Esophagus muscularis mucosa (tissue), 4 donors: ENCODE measurements around the gene LRRC7. TPM values are rescaled to one million over a fixed set of nuclear protein-coding genes. Genes with fewer than 3 reads are reported as not detected.

Experiments
- DNase-seq: peaks from one replicate; pipeline ENCODE4 v3.0.0-alpha.2; 2017; ENCODE audit errors: extremely low spot score
- H3K27ac ChIP-seq, 4 donors: fragments of 200-600 bp; sonication (generic); replicated peaks in 1 of 4; 1 replicate in 3 of 4; 2 replicates in 1 of 4; pipeline ENCODE4 v1.5.1; 2016 to 2019; ENCODE audit warnings: mild to moderate bottlenecking in 1 of 4
- H3K27me3 ChIP-seq, 4 donors: fragments of 200-600 bp; sonication (generic); one replicate each; pipeline versions ENCODE4 v1.5.1 to v1.6.0; 2016 to 2019
- H3K36me3 ChIP-seq, 4 donors: fragments of 200-600 bp; sonication (generic); one replicate each; pipeline ENCODE4 v1.5.1; 2016 to 2019
- H3K4me1 ChIP-seq, 4 donors: fragments of 200-600 bp; sonication (generic); one replicate each; pipeline ENCODE4 v1.5.1; 2016 to 2019
- H3K4me3 ChIP-seq, 4 donors: fragments of 200-600 bp; sonication (generic); 1 replicate in 2 of 4; 2 replicates in 2 of 4; pipeline ENCODE4 v1.5.1; 2016 to 2019; ENCODE audit warnings: mild to moderate bottlenecking in 4 of 4, moderate library complexity in 1 of 4
- H3K9me3 ChIP-seq, 4 donors: fragments of 200-600 bp; sonication (generic); 1 replicate in 3 of 4; 2 replicates in 1 of 4; pipeline ENCODE4 v1.5.1; 2016 to 2019
- CTCF ChIP-seq, 3 experiments: fragments of 200-600 bp in 2 of 3; fragments of 450-650 bp in 1 of 3; sonication (generic) in 2 of 3; IDR thresholded peaks; one replicate each; pipeline ENCODE4 v1.5.1; 2017 to 2019; ENCODE audit warnings: antibody characterized with exemption in 3 of 3, mild to moderate bottlenecking in 2 of 3, moderate library complexity in 1 of 3
- EP300 ChIP-seq: sonication (generic); formaldehyde crosslinking; IDR thresholded peaks from one replicate; pipeline ENCODE4 v1.6.1; 2017; ENCODE audit warnings: antibody characterized with exemption
- POLR2A ChIP-seq: fragments of 450-650 bp; IDR thresholded peaks from one replicate; pipeline ENCODE4 v1.6.1; 2017; ENCODE audit warnings: antibody characterized with exemption, moderate library complexity, mild to moderate bottlenecking, low read depth
- POLR2AphosphoS5 ChIP-seq, 2 donors: sonication (generic); formaldehyde crosslinking; IDR thresholded peaks; one replicate each; pipeline ENCODE4 v1.6.1; 2017; ENCODE audit warnings: antibody characterized with exemption in 2 of 2
- WGBS: methylation state at CpG from one replicate; pipeline ENCODE4 v1.1.5; 2018; 5-methylcytosine and 5-hydroxymethylcytosine counted together
- intact Hi-C: fragments of 100-400 bp; cut with DNase I; formaldehyde crosslinking; loops from one replicate; pipeline ENCODE4 v1.15.1; 2023
- total RNA-seq, 4 donors: library from RNA; depleted of rRNA; stranded (reverse); fragments of >200 nt; gene quantifications; one replicate each; pipeline versions ENCODE4 v1.1.0 to v1.2.1, GENCODE V29; 2016

The LRRC7 gene
- total RNA-seq, 4 donors from 2014 or later: 0.26 to 2.5 (median 0.42) TPM

DNA sequence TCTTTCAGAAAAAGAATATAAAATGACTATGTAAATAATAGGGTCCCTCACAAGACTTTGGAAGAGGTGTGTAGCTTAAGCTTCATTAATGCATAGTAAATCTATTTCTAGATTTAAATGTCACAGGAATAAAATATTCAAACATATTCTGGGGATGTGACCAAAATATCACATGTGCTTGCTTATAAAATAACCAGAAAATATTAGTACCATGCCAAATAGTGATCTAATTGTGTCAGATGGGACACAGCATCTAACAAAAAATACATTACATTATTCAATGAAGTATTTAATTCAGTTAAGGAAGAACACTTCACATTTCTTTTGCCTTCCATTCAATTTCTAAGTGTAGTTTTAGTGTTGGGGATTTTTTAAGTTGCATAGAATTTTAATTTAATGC, 458.1 kb downstream of the LRRC7 start:
- H3K4me3 ChIP-seq: no peak overlapping the region
- intact Hi-C loops: no loop called here
- H3K27me3 ChIP-seq: no peaks in the 10 kb centered on the region
- TF ChIP-seq POLR2A: no peak
- H3K9me3 ChIP-seq: no peaks in the 10 kb centered on the region
- no peak overlapping the region for H3K27ac ChIP-seq
- DNase-seq: no peak
- H3K4me1 ChIP-seq: no peaks in the 10 kb centered on the region
- no peaks in the 10 kb centered on the region for H3K36me3 ChIP-seq

- intact Hi-C loops: no loop called here
- 78% methylated on average over 5 of the region's 5 CpGs for WGBS
- no peak for DNase-seq
- Histone ChIP-seq H3K27me3 (no peaks in the 10 kb centered on the region), H3K9me3 (no peaks in the 10 kb centered on the region), H3K4me1 (no peaks in the 10 kb centered on the region), H3K36me3 (no peaks in the 10 kb centered on the region), H3K4me3 (no peak overlapping the region), H3K27ac (no peak overlapping the region)
- TF ChIP-seq POLR2A: no peak
- no peak for TF ChIP-seq POLR2AphosphoS5 (IDR thresholded peaks at IDR 0.05)
- TF ChIP-seq CTCF (IDR thresholded peaks at IDR 0.05): no peak
- no peak for TF ChIP-seq EP300
These were observed 465.6 kb downstream of the LRRC7 start for GRCh38 chr1:70033266-70033873.

DNA sequence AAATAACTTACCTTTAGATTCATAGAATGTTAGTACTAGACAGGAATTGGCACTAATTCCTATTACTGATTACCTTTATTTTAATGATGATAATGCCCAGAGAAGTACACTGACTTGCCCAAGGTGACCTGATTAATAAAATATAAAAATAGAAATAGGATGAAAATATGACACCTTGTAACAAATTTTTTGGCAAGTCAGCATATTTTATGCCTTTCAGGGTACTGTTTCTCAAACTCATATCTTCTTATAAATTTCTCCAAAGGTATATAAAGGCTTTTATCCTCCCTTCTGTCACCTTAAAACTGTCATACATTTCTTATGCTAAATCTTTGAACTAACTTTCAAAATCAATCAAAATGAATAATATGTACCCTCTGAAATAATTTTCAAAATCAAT, 466.2 kb downstream of the LRRC7 start:
- no peaks in the 10 kb centered on the region for H3K4me1 ChIP-seq
- no peak overlapping the region for H3K4me3 ChIP-seq
- H3K27ac ChIP-seq: no peak overlapping the region
- TF ChIP-seq POLR2A (no peak), POLR2AphosphoS5 (IDR thresholded peaks at IDR 0.05) (no peak), EP300 (no peak), CTCF (IDR thresholded peaks at IDR 0.05) (no peak)
- no peaks in the 10 kb centered on the region for H3K9me3 ChIP-seq
- no peak for DNase-seq
- no peaks in the 10 kb centered on the region for H3K36me3 ChIP-seq
- intact Hi-C loops: no loop called here
- no peaks in the 10 kb centered on the region for H3K27me3 ChIP-seq

DNA sequence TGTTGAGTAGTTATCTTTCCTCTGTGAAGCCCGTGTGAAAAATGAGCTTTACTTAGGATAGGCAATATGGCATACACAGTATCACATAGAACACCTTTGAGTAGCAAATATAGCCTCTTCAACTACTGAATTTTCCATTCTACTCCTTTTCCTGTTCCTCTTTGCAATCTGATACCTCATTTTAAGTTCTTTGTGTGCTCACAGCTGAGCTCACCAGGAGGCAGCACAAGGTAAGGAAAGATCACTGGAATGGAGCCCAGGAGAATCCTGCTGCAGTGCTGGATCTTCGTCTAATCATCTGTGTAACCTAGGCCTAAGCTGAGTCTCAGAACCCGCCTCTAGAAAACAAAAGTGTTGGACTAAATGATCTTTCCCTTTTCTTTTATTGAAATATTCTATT, 466.7 kb downstream of the LRRC7 start:
- no peak for DNase-seq
- TF ChIP-seq EP300 (no peak), CTCF (IDR thresholded peaks at IDR 0.05) (peak in 1 of 3 experiments; percentile 11), POLR2AphosphoS5 (IDR thresholded peaks at IDR 0.05) (no peak)
- Histone ChIP-seq H3K27ac (no peak overlapping the region), H3K4me1 (no peaks in the 10 kb centered on the region), H3K27me3 (no peaks in the 10 kb centered on the region), H3K4me3 (no peak overlapping the region), H3K36me3 (no peaks in the 10 kb centered on the region), H3K9me3 (no peaks in the 10 kb centered on the region)
- WGBS: 61% methylated on average over 3 of the region's 3 CpGs
- intact Hi-C loops: no loop called here

GRCh38 chr1:70038025-70038424, 470.3 kb downstream of the LRRC7 start:
- no peak overlapping the region for H3K27ac ChIP-seq
- no peaks in the 10 kb centered on the region for H3K9me3 ChIP-seq
- intact Hi-C loops: no loop called here
- 87% methylated on average over 10 of the region's 10 CpGs for WGBS
- H3K36me3 ChIP-seq: no peaks in the 10 kb centered on the region
- peaks cover 0 to 2% (median 0%) of the 10 kb centered on the region in 4 donors for H3K4me1 ChIP-seq
- no peak overlapping the region for H3K4me3 ChIP-seq
- TF ChIP-seq EP300: no peak
- TF ChIP-seq CTCF (IDR thresholded peaks at IDR 0.05): no peak
- TF ChIP-seq POLR2A: no peak
- DNase-seq: no peak
- no peaks in the 10 kb centered on the region for H3K27me3 ChIP-seq
